GM21515 (cell line): Measurements from ENCODE around the gene RPUSD4.
A peak's percentile ranks its signal among the peaks of the same experiment; 100 is the strongest.
"Not testable (repeated sequence)": the region's sequence is repeated elsewhere in the genome, so short reads cannot be mapped to it uniquely, and the experiment has no call there.

Source experiments
- ATAC-seq: cut with Tn5 transposase; IDR thresholded peaks from one replicate; pipeline ENCODE4 v1.9.1; 2021; ENCODE audit not compliant: unreplicated experiment

RPUSD4 gene

GRCh38 chr11:126211236-126212088 is at the start of gene RPUSD4, which contains the start of gene FAM118B:
Gene RPUSD4, minus strand, starts transcription at chr11:126211650. Its CDS starts 12 bp downstream, at chr11:126211638.
Gene FAM118B, plus strand, starts transcription at chr11:126211782. Its CDS starts 23,220 bp downstream, at chr11:126235002.
- ATAC-seq = peak; percentile 93

DNA sequence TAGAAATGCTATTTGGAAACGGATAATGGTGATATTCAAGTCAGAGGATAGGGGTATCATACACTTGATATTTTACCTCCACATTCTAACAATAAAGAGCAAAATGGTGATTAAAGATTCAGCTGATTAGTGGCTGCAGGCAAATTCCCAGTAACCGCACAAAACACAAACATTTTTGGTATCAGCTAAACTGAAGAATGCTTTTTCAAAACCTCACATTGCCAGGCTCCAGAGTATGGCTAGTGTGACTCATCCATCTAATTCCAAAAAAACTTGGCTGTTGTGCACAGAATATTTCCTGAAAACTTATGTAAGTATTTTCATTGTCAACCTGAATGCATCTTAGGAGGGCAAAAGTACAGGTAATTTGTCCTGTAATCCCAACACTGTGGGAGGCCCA is 46.3 kb upstream of the RPUSD4 start:
- ATAC-seq = no peak

- no peak for ATAC-seq
These were observed 45.7 kb upstream of the RPUSD4 start for GRCh38 chr11:126257144-126257543.

DNA sequence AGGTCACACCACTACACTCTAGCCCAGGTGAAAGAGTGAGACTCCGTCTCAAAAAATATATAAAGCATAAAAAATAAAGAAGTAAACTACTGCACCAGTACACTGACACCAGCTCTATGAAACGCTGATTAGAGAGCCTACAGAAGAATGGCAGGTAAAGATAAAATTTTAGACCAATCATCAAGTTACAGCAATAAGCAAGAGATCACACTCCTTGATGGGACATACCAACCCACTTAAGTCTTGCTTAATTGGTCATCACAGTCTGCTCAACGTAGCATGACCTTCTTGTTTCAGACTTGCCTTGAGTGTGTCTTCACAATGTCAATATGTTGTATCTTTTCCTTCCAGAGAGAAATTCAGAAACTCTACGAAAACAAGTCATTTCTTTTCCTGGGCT is 44.8 kb upstream of the RPUSD4 start:
- no peak for ATAC-seq

DNA sequence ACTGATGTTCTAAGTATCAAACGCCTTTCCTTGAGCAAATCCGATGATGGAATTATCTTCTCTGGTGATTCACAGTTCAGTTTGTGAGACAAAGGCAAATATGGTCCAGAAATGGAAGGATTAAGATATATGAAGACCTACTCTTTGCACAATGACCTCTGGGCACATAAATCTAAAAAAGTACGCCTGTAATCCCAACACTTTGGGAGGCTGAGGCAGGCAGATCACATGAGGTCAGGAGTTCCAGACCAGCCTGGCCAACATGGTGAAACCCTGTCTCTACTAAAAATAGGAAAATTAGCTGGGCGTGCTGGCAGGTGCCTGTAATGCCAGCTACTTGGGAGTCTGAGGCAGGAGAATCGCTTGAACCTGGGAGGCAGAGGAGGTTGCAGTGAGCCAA is 44.1 kb upstream of the RPUSD4 start:
- ATAC-seq = not testable (repeated sequence)

DNA sequence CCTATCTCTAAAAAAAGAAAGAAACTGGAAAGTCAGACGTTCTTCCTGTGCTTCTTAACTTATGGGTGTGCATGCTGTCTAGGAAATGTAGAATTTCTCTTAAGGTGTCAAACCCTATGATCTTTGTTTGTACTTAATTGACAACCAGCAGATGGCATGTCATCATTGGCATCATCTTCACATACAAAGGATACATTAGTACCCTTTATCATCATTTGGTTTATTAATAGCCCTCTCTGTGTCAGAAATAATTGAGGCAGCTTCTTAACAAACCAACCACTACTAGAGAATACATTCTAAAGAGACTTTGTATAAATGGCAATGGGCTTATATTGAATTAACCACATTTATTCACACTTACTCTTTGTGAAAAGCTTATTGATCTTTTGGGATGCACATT is 43.4 kb upstream of the RPUSD4 start:
- no peak for ATAC-seq

GRCh38 chr11:126253265-126253664 is 41.8 kb upstream of the RPUSD4 start:
- ATAC-seq = no peak

DNA sequence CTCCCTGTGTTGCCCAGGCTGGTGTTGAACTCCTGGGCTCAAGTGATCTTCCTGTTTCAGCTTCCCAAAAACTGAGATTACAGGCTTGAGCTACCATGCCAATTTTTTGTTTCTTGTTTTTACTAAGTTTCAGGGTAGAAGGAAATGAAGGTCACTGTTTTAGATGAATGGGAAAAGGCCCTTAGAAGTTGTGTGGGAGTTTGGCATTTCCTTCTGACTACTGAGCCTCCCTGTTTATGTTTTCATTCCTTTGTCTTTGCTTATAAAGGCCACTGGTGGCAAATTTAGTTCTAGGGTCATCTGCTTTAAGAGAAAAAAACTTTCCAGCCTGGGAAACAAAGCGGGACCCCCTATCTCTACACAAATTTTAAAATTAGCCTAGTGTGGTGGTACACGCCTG is 35.2 kb upstream of the RPUSD4 start:
- ATAC-seq = no peak

- no peak for ATAC-seq
These were observed 21.9 kb upstream of the RPUSD4 start for GRCh38 chr11:126233391-126233790.

- ATAC-seq = no peak
These were observed 21.2 kb upstream of the RPUSD4 start for GRCh38 chr11:126232683-126233082.

- no peak for ATAC-seq
These were observed 20.4 kb upstream of the RPUSD4 start for GRCh38 chr11:126231725-126232459.

GRCh38 chr11:126229858-126230540 is 18.5 kb upstream of the RPUSD4 start:
- ATAC-seq = no peak

- no peak for ATAC-seq
These were observed 15.1 kb upstream of the RPUSD4 start for GRCh38 chr11:126226334-126227084.

GRCh38 chr11:126225295-126225665 is 13.8 kb upstream of the RPUSD4 start:
- ATAC-seq = no peak

GRCh38 chr11:126224647-126225294 is 13.3 kb upstream of the RPUSD4 start:
- no peak for ATAC-seq

DNA sequence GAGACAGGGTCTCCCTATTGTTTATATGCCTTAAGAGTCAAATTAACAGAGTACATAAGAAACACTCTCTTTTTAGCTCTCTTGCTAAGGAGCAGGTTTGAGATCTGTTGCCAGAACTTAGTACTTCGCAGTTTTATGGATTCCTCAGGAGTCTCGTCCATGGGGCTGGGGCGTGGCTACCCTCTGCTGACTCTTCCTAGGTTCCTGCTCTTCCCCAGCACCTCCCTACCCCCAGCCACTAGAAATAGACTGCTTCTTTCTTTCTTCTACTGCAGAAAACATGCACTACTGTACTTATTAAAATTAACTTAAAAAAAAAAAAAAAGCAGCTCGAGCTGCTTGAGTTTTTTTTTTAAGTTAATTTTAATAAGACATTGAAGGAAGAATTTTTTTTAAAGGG is 8.1 kb upstream of the RPUSD4 start:
- no peak for ATAC-seq

- ATAC-seq = no peak
These were observed 6.0 kb upstream of the RPUSD4 start for GRCh38 chr11:126217491-126217890.

GRCh38 chr11:126216526-126217305 is 5.3 kb upstream of the RPUSD4 start:
- no peak for ATAC-seq

DNA sequence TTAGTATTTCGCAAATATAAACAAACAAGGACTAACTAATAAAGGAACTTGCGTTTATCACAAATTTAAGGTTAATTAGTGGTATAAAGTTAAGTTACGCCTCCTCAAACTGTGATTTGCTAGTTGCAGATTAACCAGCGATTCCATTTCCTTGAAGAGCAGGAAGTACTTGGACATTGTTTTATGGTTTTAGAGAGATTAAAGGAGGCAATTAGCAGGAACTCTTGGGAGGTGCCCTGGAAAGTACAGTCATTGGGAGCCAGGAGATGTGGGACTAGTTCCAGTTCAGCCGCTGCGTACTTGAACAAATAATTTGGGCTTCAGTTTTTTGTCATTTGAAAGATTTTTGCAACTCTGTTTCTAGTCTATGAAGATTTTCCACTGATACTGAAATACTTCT is 3.4 kb upstream of the RPUSD4 start:
- no peak for ATAC-seq

DNA sequence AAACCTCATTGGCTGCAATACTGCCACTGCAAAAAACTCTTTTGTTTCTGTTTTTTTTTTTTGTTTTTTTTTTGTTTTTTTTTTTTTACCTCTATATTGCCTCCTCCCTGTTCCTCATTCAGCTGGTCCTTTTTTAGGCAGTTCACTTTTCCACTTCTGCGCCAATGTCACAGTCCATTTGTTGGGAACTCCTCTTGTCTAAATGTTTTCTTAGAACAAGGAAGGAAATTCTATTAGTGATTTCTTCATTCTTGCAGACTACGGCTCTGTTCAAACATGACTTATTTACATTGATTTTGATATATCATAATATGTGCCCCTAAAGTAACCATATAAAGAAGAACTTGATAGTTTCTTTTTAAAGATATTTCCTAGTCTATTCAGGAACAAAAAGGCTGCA is 3.0 kb upstream of the RPUSD4 start:
- ATAC-seq = no peak
